SU-DHL-6 (cell line): ENCODE results near the gene NEAT1.

Experiments
- H2AFZ ChIP-seq: fragments of 200-600 bp; sonication (generic); 2 replicates; pipeline ENCODE4 v1.6.1; 2014; ENCODE audit warnings: low read depth, mild to moderate bottlenecking, moderate library complexity, mixed read lengths, antibody characterized with exemption, low read length; ENCODE audit not compliant: severe bottlenecking
- H3F3A ChIP-seq: fragments of 200-600 bp; shearing (Covaris generic); 2 replicates; pipeline ENCODE4 v1.6.0; 2016; ENCODE audit warnings: antibody characterized with exemption, mild to moderate bottlenecking; ENCODE audit not compliant: insufficient read depth
- H3K27ac ChIP-seq: fragments of 200-600 bp; sonication (generic); 2 replicates; pipeline ENCODE4 v1.5.1; 2016; ENCODE audit warnings: low read depth, mild to moderate bottlenecking, low read length, moderate library complexity, mixed read lengths
- H3K27me3 ChIP-seq: fragments of 200-600 bp; sonication (generic), shearing (Covaris generic); 2 replicates; pipeline ENCODE4 v1.6.0; 2014; ENCODE audit warnings: mild to moderate bottlenecking, low read length
- H3K36me3 ChIP-seq: fragments of 200-600 bp; sonication (generic); 2 replicates; pipeline ENCODE4 v1.6.1; 2014; ENCODE audit warnings: mild to moderate bottlenecking, low read length, mixed read lengths
- H3K4me2 ChIP-seq: fragments of 300-600, 200-600 bp; shearing (Covaris generic), sonication (generic); 2 replicates; pipeline ENCODE4 v1.6.0; 2014; ENCODE audit warnings: low read length, low read depth, mild to moderate bottlenecking; ENCODE audit not compliant: poor library complexity, severe bottlenecking
- H3K4me3 ChIP-seq: fragments of 200-600 bp; sonication (generic); 2 replicates; pipeline ENCODE4 v1.5.1; 2014; ENCODE audit warnings: antibody characterized with exemption, low read length, mild to moderate bottlenecking, mixed read lengths; ENCODE audit not compliant: insufficient read depth, poor library complexity, severe bottlenecking
- H3K79me2 ChIP-seq: fragments of 200-600 bp; sonication (generic); 2 replicates; pipeline ENCODE4 v1.6.1; 2014; ENCODE audit warnings: mild to moderate bottlenecking, low read length, moderate library complexity; ENCODE audit not compliant: insufficient read depth
- H3K9ac ChIP-seq: fragments of 200-600 bp; sonication (generic); 2 replicates; pipeline ENCODE4 v1.7.0; 2014; ENCODE audit warnings: mild to moderate bottlenecking, low read length
- H3K9me2 ChIP-seq: fragments of 200-600 bp; sonication (generic); replicated peaks from 2 replicates; pipeline ENCODE4 v1.6.1; 2014; ENCODE audit warnings: low read length; ENCODE audit not compliant: insufficient read depth
- H3K9me3 ChIP-seq: fragments of 200-600 bp; sonication (generic); 2 replicates; pipeline ENCODE4 v1.6.1; 2014; ENCODE audit warnings: low read length, mixed read lengths; ENCODE audit not compliant: insufficient read depth
- H4K20me1 ChIP-seq: fragments of 200-600 bp; sonication (generic); 2 replicates; pipeline ENCODE4 v1.6.1; 2014; ENCODE audit warnings: low read depth, mild to moderate bottlenecking, antibody characterized with exemption, low read length, moderate library complexity, mixed read lengths
- EZH2phosphoT487 ChIP-seq: fragments of 200-600 bp; sonication (generic), shearing (Covaris generic); conservative IDR thresholded peaks from 2 replicates; pipeline ENCODE4 v1.6.1; 2018; ENCODE audit warnings: mild to moderate bottlenecking, antibody characterized with exemption, low read length, moderate library complexity, mixed read lengths
- TF ChIP-seq, protein P1 (sequence below): fragments of 200-600 bp; sonication (generic); IDR thresholded peaks from one replicate; pipeline ENCODE4 v1.5.1; 2017; ENCODE audit warnings: antibody characterized with exemption, mild to moderate bottlenecking, low read length, moderate library complexity; ENCODE audit not compliant: insufficient read depth, poor library complexity, severe bottlenecking

The NEAT1 gene

DNA sequence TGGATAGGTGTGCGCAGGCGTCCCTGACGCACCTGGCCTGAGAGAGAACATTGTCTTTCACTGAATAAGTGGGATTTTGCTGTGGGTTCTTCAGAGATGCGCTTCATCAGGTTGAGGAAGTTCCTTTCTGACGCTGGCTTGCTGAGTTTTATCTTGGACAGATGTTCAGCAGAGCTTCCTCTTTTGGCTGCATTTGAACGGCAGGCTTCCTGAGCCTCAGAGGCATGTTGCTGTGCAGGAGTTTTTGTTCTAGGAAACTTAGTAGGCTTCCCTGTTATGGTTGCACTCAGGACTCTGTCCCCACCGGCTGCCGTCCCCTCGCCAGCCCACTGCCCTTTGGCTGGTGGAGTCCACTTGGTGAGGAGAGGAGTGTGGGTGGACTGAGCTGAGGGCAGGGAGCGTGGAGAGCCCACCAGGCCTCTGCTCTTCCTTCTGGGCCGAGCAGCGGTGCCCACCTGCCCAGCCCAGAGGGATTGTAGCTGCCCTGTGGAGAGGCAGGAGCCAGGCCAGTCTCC is 18.9 kb upstream of the NEAT1 start:
- Histone ChIP-seq H3K36me3 (peaks cover 8% of the 10 kb centered on the region), H3K4me2 (peak overlapping the region; percentile 42), H3K79me2 (peaks cover 7% of the 10 kb centered on the region; the same call in 1 of the 2 replicates), H3K9me3 (no peaks in the 10 kb centered on the region), H3K9ac (peak overlapping the region; percentile 32; the same call in 1 of the 2 replicates), H3K9me2 (no peaks in the 10 kb centered on the region), H3K27me3 (no peaks in the 10 kb centered on the region), H4K20me1 (no peaks in the 10 kb centered on the region), H2AFZ (no peak overlapping the region), H3F3A (peaks cover 25% of the 10 kb centered on the region), H3K4me3 (no peak overlapping the region), H3K27ac (peak overlapping the region; percentile 87)
- TF ChIP-seq EZH2phosphoT487 = no peak
- TF ChIP-seq, protein P1, sequence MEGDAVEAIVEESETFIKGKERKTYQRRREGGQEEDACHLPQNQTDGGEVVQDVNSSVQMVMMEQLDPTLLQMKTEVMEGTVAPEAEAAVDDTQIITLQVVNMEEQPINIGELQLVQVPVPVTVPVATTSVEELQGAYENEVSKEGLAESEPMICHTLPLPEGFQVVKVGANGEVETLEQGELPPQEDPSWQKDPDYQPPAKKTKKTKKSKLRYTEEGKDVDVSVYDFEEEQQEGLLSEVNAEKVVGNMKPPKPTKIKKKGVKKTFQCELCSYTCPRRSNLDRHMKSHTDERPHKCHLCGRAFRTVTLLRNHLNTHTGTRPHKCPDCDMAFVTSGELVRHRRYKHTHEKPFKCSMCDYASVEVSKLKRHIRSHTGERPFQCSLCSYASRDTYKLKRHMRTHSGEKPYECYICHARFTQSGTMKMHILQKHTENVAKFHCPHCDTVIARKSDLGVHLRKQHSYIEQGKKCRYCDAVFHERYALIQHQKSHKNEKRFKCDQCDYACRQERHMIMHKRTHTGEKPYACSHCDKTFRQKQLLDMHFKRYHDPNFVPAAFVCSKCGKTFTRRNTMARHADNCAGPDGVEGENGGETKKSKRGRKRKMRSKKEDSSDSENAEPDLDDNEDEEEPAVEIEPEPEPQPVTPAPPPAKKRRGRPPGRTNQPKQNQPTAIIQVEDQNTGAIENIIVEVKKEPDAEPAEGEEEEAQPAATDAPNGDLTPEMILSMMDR = no peak

DNA sequence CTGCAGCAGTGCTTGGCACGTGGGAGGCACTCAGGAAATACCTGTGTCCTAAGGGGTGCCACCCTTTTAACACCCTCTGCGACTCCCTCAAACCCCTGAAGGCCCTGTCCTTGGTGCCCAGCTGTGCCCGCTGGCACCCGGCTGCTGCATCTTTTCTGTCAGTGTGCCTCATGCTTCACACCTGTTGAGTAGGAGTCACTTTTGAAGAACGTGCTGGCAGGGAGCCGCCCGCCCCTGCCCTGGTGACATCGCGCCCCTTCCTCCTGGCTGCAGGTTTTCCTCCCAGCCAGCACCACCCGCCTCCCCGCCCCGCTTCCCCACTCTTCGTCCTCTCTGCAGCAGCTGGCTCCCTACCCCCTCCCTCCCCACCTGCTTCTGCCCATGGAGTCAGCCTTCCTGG is 18.4 kb upstream of the NEAT1 start:
- no peak for TF ChIP-seq EZH2phosphoT487
- TF ChIP-seq, protein P1 = no peak
- Histone ChIP-seq H3F3A (peaks cover 25% of the 10 kb centered on the region), H2AFZ (no peak overlapping the region), H3K36me3 (peaks cover 10% of the 10 kb centered on the region), H4K20me1 (no peaks in the 10 kb centered on the region), H3K27ac (peak overlapping the region; percentile 87), H3K9me2 (no peaks in the 10 kb centered on the region), H3K9me3 (no peaks in the 10 kb centered on the region), H3K4me2 (peak overlapping the region; percentile 42), H3K9ac (peak overlapping the region; percentile 32; the same call in 1 of the 2 replicates), H3K79me2 (peaks cover 9% of the 10 kb centered on the region; the same call in 1 of the 2 replicates), H3K4me3 (no peak overlapping the region), H3K27me3 (no peaks in the 10 kb centered on the region)

DNA sequence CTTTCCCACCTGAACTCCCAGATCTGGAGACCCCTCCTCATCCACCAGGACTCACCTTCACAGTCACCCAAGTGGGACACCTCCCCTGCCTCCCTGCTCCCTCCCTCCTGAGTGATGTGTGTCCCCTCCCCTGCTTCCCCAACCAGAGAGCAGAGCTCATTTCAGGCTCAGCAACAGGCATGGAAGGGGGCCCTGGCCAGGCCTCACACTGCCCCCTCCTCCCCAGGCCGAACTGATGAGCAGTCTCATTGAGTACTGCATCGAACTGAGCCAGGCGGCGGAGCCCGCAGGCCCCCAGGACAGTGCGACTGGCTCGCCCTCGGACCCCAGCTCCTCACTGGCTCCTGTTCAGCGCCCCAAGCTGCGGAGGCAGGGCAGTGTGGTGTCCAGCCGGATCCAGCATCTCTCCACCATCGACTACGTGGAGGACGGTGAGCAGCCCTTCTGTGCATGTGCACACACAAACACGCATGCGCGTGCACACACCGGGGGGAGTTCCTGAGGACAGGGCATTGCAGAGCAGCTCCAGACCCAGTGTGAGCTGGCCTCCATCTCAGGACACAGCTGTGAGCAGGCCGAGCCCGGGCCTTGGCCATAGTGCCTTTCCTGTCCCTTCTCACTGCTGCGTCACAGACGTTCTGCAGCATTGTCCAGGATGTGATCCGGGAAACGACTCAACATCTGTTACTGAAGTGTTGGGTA is 17.8 kb upstream of the NEAT1 start:
- Histone ChIP-seq H3K9me2 (no peaks in the 10 kb centered on the region), H3K9ac (no peak overlapping the region), H3K4me3 (no peak overlapping the region), H3K4me2 (no peak overlapping the region), H3K36me3 (peaks cover 10% of the 10 kb centered on the region), H3K27me3 (no peaks in the 10 kb centered on the region), H3K27ac (peak overlapping the region; percentile 87), H3K79me2 (peaks cover 9% of the 10 kb centered on the region; the same call in 1 of the 2 replicates), H3F3A (peaks cover 25% of the 10 kb centered on the region), H4K20me1 (no peaks in the 10 kb centered on the region), H3K9me3 (no peaks in the 10 kb centered on the region), H2AFZ (no peak overlapping the region)
- TF ChIP-seq EZH2phosphoT487 = no peak
- TF ChIP-seq, protein P1 = no peak
